Endothelial cell of umbilical vein (primary cell): Measurements from ENCODE around the gene GSN. TPM values are rescaled to one million over a fixed set of nuclear protein-coding genes. Genes with fewer than 3 reads are reported as not detected.

Experiments
- BruUV-seq: library from RNA; stranded (reverse); fragments of 400-500 nt; replicated peaks from 2 replicates; lab custom pipeline; 2021; lab: Mats Ljungman, UMichigan
- CTCF ChIA-PET: fragments of 300-600, 350-600 bp; sonication (Branson Sonifier 250); formaldehyde crosslinking; loops from one replicate; lab custom pipeline; 2021; ENCODE audit warnings: antibody characterized with exemption, inconsistent platforms; lab: Charles Lee
- POLR2A ChIA-PET: fragments of 300-600, 350-600 bp; sonication (Branson Sonifier 250); formaldehyde crosslinking; loops from one replicate; lab custom pipeline; 2021; ENCODE audit warnings: antibody characterized with exemption, inconsistent platforms; lab: Charles Lee
- DNase-seq: peaks from one replicate; pipeline ENCODE4 v3.0.0-alpha.2; 2011; ENCODE audit warnings: low read depth, low spot score
- FAIRE-seq: peaks from 2 replicates; lab custom pipeline; 2011; peaks lifted over from hg19 to GRCh38; lab: Jason Lieb, UNC
- H2AFZ ChIP-seq: 2 replicates; pipeline ENCODE4 v1.6.0; 2012; ENCODE audit warnings: low read depth, low read length, control low read depth, inconsistent platforms
- H3K27ac ChIP-seq: 2 replicates; pipeline ENCODE4 v1.5.1; 2011; ENCODE audit warnings: low read depth, mild to moderate bottlenecking, control low read depth, low read length, moderate library complexity; ENCODE audit not compliant: insufficient read depth
- H3K27me3 ChIP-seq, 2 experiments: 2 replicates each; pipeline versions ENCODE4 v1.6.0 to v1.6.1; 2011; ENCODE audit warnings: low read length in 2 of 2, mixed read lengths in 1 of 2; ENCODE audit not compliant: control insufficient read depth in 2 of 2, insufficient read depth in 2 of 2
- H3K36me3 ChIP-seq, 2 experiments: 2 replicates in 1 of 2; 3 replicates in 1 of 2; pipeline ENCODE4 v1.5.1; 2011; ENCODE audit warnings: low read length in 2 of 2, mild to moderate bottlenecking in 1 of 2, moderate library complexity in 1 of 2; ENCODE audit not compliant: control insufficient read depth in 2 of 2, insufficient read depth in 2 of 2; ENCODE audit errors: extremely low read depth in 1 of 2
- H3K4me1 ChIP-seq: 3 replicates; pipeline ENCODE4 v1.5.1; 2011; ENCODE audit warnings: mild to moderate bottlenecking, low read length; ENCODE audit not compliant: control insufficient read depth, insufficient read depth; ENCODE audit errors: extremely low read depth
- H3K4me2 ChIP-seq: 2 replicates; pipeline ENCODE4 v1.6.1; 2011; ENCODE audit warnings: low read length, control low read depth, mixed read lengths; ENCODE audit not compliant: insufficient read depth
- H3K4me3 ChIP-seq, 3 experiments: fragments of 200-600 bp in 1 of 3; sonication (generic), shearing (Covaris generic) in 1 of 3; replicated peaks in 1 of 3; 2 replicates each; pipeline ENCODE4 v1.5.1; 2011 to 2016; ENCODE audit warnings: control low read depth in 3 of 3, low read length in 3 of 3, mild to moderate bottlenecking in 2 of 3, inconsistent platforms in 1 of 3, low read depth in 1 of 3, moderate library complexity in 1 of 3; ENCODE audit not compliant: insufficient read depth in 1 of 3
- H3K79me2 ChIP-seq: 2 replicates; pipeline ENCODE4 v1.6.0; 2012; ENCODE audit warnings: low read length, inconsistent platforms; ENCODE audit not compliant: control insufficient read depth, insufficient read depth
- H3K9ac ChIP-seq: replicated peaks from 2 replicates; pipeline ENCODE3; 2011; ENCODE audit warnings: low read length, control low read depth; ENCODE audit not compliant: insufficient read depth; ENCODE audit errors: extremely low read depth
- H3K9me1 ChIP-seq: replicated peaks from 3 replicates; pipeline ENCODE4 v1.6.0; 2011; ENCODE audit warnings: mild to moderate bottlenecking, low read length; ENCODE audit not compliant: control insufficient read depth, insufficient read depth; ENCODE audit errors: extremely low read depth
- H3K9me3 ChIP-seq: replicated peaks from 2 replicates; pipeline ENCODE4 v1.5.1; 2012; ENCODE audit warnings: low read length, inconsistent platforms; ENCODE audit not compliant: control insufficient read depth, insufficient read depth
- H4K20me1 ChIP-seq: replicated peaks from 2 replicates; pipeline ENCODE3; 2011; ENCODE audit warnings: mild to moderate bottlenecking, low read length; ENCODE audit not compliant: control insufficient read depth, insufficient read depth; ENCODE audit errors: extremely low read depth
- EZH2 ChIP-seq: IDR thresholded peaks from 2 replicates; pipeline ENCODE4 v1.6.1; 2012; ENCODE audit warnings: borderline replicate concordance, low read depth, mild to moderate bottlenecking, moderate library complexity, low read length, inconsistent platforms; ENCODE audit not compliant: severe bottlenecking
- FOS ChIP-seq: IDR thresholded peaks from 2 replicates; pipeline ENCODE4 v1.6.1; 2011; ENCODE audit warnings: mild to moderate bottlenecking, low read length, moderate library complexity, borderline replicate concordance; ENCODE audit not compliant: insufficient read depth
- GATA2 ChIP-seq: IDR thresholded peaks from 2 replicates; pipeline ENCODE4 v1.7.0; 2011; ENCODE audit warnings: low read depth, mild to moderate bottlenecking, moderate library complexity, mixed read lengths, low read length; ENCODE audit not compliant: insufficient read length, insufficient read depth
- JUN ChIP-seq: IDR thresholded peaks from 2 replicates; pipeline ENCODE4 v1.6.1; 2011; ENCODE audit warnings: borderline replicate concordance, low read depth; ENCODE audit not compliant: insufficient read length, insufficient read depth
- MYC ChIP-seq: IDR thresholded peaks from one replicate; pipeline ENCODE4 v1.6.1; 2011; ENCODE audit warnings: mild to moderate bottlenecking, low read depth, low read length
- POLR2A ChIP-seq: IDR thresholded peaks from 2 replicates; pipeline ENCODE4 v1.6.1; 2012; ENCODE audit warnings: low read depth, mild to moderate bottlenecking, control low read depth, low read length
- POLR2AphosphoS5 ChIP-seq: IDR thresholded peaks from 2 replicates; pipeline ENCODE4 v1.6.1; 2012; ENCODE audit warnings: low read depth, mild to moderate bottlenecking, control low read depth, low read length, moderate library complexity; ENCODE audit not compliant: insufficient read depth
- dilution Hi-C: fragments of 300-500 bp; cut with MboI; formaldehyde crosslinking; loops from one replicate; pipeline ENCODE4 v1.15.0; 2019; ENCODE audit warnings: low sequenced_read_pairs; ENCODE audit not compliant: extremely low pct_ligation_motif_present
- intact Hi-C: fragments of 100-400 bp; cut with micrococcal nuclease; formaldehyde crosslinking; loops from one replicate; pipeline ENCODE4 v1.10.0; 2022
- polyA plus RNA-seq, 4 experiments: library from polyadenylated mRNA; depleted of rRNA in 3 of 4; stranded (reverse) in 3 of 4; unstranded in 1 of 4; fragments of >200 nt; gene quantifications; 2 replicates each; pipeline versions ENCODE4 v1.2.1 to v1.2.3, GENCODE V29; 2011 to 2012; ENCODE audit warnings: missing spikeins in 1 of 4
- total RNA-seq: library from RNA; stranded (reverse); gene quantifications from 2 replicates; pipeline ENCODE4 v1.2.3, GENCODE V29; 2021
- TF ChIP-seq, protein P1 (sequence below): IDR thresholded peaks from 2 replicates; pipeline ENCODE4 v1.6.1; 2011; ENCODE audit not compliant: insufficient read depth, insufficient read length
- TF ChIP-seq, protein P2 (sequence below), 2 donors: IDR thresholded peaks; 1 replicate in 1 of 2; 2 replicates in 1 of 2; pipeline ENCODE4 v1.5.1; 2011; ENCODE audit warnings: low read length in 2 of 2, mild to moderate bottlenecking in 2 of 2, moderate library complexity in 2 of 2, control low read depth in 1 of 2, inconsistent platforms in 1 of 2, low read depth in 1 of 2; ENCODE audit not compliant: insufficient read depth in 1 of 2; ENCODE audit errors: extremely low read depth in 1 of 2

The GSN gene
- total and polyA plus RNA-seq, 2 donors (not counting 3 experiments of a cell fraction or from before 2014, with no cell fraction given), result 130 to 232 TPM

- POLR2A ChIA-PET, result no interaction called here
- dilution Hi-C loops (no loop called here), intact Hi-C loops (loop anchor here (1.0 kb wide), 1 partner anchor 35 kb away; no protein-coding TSS in a partner anchor)
- no peak overlapping the region for H2AFZ ChIP-seq
- H3K9me1 ChIP-seq, result no peaks in the 10 kb centered on the region
- no peaks in the 10 kb centered on the region for H4K20me1 ChIP-seq
- peaks cover 28% of the 10 kb centered on the region for H3K4me1 ChIP-seq
- H3K79me2 ChIP-seq, result no peaks in the 10 kb centered on the region
- H3K4me2 ChIP-seq, result peak overlapping the region; percentile 18
- H3K27ac ChIP-seq, result peak overlapping the region; percentile 95
- no peaks in the 10 kb centered on the region for H3K27me3 ChIP-seq
- H3K9ac ChIP-seq, result peak overlapping the region; percentile 50
- FAIRE-seq (peak; percentile 93), DNase-seq (peak; percentile 88)
- H3K4me3 ChIP-seq, result no peak overlapping the region
- H3K9me3 ChIP-seq, result no peaks in the 10 kb centered on the region
- no peak for TF ChIP-seq POLR2A
- TF ChIP-seq EZH2, result no peak
- TF ChIP-seq GATA2, result peak; percentile 17
- TF ChIP-seq, protein P1, sequence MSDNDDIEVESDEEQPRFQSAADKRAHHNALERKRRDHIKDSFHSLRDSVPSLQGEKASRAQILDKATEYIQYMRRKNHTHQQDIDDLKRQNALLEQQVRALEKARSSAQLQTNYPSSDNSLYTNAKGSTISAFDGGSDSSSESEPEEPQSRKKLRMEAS, result no peak
- peak; percentile 50 for TF ChIP-seq POLR2AphosphoS5
- peak; percentile 84 for TF ChIP-seq JUN
- TF ChIP-seq MYC, result no peak
- TF ChIP-seq, protein P2, sequence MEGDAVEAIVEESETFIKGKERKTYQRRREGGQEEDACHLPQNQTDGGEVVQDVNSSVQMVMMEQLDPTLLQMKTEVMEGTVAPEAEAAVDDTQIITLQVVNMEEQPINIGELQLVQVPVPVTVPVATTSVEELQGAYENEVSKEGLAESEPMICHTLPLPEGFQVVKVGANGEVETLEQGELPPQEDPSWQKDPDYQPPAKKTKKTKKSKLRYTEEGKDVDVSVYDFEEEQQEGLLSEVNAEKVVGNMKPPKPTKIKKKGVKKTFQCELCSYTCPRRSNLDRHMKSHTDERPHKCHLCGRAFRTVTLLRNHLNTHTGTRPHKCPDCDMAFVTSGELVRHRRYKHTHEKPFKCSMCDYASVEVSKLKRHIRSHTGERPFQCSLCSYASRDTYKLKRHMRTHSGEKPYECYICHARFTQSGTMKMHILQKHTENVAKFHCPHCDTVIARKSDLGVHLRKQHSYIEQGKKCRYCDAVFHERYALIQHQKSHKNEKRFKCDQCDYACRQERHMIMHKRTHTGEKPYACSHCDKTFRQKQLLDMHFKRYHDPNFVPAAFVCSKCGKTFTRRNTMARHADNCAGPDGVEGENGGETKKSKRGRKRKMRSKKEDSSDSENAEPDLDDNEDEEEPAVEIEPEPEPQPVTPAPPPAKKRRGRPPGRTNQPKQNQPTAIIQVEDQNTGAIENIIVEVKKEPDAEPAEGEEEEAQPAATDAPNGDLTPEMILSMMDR (IDR thresholded peaks at IDR 0.05; ENCODE audit: extremely low read depth in 1 of 2, insufficient read depth in 1 of 2, low read depth in 1 of 2, low read length in 2 of 2), result no peak
- peak; percentile 73 for TF ChIP-seq FOS
- CTCF ChIA-PET, result interaction anchor here (0.7 to 5.8 kb wide), 3 partner anchors 32 to 79 kb away, joined by 3 to 211 read pairs (median 10); no protein-coding TSS in a partner anchor
- H3K36me3 ChIP-seq, result peaks cover 5 to 17% of the 10 kb centered on the region in 2 experiments
- no TSS peak for BruUV-seq
Observed at GRCh38 chr9:121322037-121322736, 54.2 kb downstream of the GSN start.
